ENCODE measurements around the gene EMC1.
"Not testable (repeated sequence)": the region's sequence is repeated elsewhere in the genome, so short reads cannot be mapped to it uniquely, and the experiment has no call there.

Gene EMC1

DNA sequence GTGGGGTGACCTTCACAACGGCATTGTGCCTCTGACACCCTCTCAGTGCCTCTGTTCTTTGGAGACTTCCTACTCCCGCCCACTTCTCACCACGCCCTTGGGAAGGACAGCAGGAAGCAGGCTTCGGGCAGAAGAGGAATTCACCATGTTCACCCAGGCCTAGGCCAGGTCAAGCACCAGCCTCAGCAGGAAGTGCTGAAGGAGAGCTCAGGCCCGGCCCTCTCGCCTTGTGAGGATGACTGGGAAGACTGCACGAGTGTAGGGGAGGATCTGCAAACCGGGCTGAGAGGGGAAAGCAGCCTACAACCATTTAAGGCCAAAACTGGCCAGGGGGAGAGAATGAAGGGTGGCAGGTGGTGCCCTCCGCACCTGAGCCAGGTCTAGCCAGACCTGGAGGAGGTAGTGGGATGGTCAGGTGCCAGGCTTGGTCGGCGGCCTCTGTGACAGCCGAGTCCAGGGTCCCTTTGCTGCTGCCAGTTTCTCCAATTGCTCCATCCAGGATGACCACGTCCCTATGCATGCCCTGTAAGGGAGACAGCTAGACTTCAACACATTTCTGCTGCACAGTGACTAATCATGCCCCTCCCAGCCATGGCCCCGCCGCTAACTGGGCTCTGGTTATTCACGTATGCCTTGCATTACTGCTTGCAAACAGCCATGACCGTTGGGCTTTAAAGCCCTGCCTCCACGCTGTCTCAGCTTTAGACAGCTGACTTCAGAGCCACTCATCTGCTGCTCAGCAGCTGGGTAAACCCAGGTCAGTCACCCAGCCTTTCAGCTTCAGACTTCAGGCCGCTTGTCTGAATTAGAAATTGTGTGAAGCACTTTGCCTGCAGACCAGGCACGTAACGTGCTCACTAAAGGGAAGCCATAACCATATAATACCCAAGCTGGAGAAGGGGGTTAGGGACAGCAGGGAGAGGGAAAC is 9.2 kb upstream of the EMC1 start:
- no peak for DNase-seq (ENCODE audit: low spot score)

DNA sequence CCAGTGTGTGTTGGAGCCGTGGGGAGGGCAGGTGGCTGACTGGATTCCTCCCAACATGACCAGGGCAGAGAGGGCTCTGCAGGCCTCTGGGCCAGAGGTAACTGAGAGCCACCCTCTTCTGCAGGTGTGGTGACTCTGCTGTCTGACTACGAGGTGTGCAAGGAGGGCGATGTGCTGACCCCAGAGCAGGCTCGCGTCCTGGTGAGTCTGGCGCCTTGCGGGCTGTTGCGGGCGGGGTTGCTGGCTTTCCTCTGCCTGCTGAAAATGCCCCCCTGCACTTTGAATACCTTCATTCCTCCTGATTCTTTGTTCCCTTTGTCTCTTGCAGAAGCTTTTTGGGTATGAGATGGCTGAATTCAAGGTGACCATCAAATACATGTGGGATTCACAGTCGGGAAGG is 7.0 kb upstream of the EMC1 start:
- DNase-seq (ENCODE audit: low spot score): no peak

DNA sequence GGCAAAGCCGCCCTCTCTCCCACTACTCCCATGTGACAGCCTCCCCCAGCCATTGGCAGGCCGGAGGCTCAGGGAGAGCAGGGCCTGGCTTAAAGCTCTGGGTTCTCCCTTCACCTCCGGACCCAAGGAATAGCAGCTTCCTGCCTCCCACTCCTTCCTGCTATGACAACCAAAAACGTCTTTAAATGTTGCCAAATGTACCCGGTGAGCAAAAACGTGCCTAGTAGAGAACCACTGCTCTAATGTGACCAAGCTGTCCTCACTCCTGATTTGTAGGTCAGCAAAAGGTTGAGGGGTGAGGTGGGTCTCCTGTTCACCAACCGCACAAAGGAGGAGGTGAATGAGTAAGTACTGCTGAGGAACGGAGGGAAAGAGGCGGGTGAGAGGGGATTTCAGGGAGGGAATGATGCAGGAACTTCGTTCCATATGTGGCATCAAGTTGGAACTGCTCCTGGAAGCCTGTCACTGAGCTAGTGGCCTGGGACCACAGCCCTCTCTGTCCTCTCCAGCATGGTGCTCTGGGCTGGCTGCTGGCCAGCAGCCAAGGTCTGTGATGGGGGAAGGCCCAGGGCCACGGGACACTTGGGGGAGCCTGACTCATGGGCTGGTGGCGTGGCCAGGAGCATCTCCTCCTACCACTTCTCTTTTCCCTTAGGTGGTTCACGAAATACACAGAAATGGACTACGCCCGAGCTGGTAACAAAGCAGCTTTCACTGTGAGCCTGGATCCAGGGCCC is 6.0 kb upstream of the EMC1 start:
- DNase-seq (ENCODE audit: low spot score): no peak

DNA sequence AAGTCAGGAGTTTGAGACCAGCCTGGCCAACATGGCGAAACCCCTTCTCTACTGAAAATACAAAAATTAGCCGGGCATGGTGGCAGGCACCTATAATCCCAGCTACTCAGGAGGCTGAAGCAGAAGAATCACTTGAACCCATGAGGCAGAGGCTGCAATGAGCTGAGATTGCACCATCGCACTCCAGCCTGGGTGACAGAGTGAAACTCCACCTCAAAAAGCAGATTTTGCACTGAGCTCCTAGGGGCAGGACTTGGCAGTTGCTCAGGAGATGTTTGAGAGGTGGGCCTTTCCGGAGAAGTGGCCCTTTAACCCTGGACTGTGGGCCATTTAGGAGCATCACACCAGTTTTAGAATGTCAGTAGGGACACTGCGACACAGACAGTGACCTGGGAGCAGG is 5.0 kb upstream of the EMC1 start:
- DNase-seq (ENCODE audit: low spot score): not testable (repeated sequence)

DNA sequence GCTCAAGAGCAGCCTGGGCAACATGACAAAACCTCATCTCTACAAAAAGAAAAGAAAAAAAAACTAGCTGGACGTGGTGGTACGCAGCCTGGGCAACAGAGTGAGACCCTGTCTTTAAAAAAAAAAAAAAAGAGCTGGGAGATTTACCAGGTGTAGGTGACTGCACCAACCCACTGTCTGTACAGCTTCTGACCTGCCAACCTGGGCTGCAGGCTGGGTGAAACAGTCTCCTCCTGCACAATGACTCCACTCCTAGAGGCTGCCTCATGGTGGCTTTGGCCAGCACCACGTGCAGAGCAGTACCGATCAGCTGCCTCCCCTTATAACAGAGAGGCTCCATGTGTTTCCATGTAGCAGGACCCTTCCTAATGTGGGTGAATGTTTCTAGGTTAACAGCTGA is 4.0 kb upstream of the EMC1 start:
- DNase-seq (ENCODE audit: low spot score): no peak

DNA sequence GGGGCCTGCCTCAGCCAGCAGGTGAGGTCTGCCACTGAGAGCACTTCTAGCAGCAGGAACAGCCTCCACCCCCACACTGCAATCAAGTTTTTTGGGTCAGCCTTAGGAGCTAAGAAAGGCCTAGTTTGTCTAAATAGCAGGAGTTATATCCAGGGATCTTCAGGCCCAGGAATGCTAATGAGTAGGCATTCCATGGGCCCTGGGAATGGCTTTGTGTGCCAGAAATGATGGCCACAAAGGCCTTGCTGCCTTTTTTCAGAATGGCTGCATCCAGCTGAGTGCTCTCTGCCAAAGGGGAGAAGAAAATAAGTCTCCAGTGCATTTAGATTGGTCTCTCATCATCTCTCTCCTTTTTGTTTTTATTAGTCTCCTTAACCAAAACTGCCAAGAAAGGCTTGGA is 3.1 kb upstream of the EMC1 start:
- DNase-seq (ENCODE audit: low spot score): no peak

DNA sequence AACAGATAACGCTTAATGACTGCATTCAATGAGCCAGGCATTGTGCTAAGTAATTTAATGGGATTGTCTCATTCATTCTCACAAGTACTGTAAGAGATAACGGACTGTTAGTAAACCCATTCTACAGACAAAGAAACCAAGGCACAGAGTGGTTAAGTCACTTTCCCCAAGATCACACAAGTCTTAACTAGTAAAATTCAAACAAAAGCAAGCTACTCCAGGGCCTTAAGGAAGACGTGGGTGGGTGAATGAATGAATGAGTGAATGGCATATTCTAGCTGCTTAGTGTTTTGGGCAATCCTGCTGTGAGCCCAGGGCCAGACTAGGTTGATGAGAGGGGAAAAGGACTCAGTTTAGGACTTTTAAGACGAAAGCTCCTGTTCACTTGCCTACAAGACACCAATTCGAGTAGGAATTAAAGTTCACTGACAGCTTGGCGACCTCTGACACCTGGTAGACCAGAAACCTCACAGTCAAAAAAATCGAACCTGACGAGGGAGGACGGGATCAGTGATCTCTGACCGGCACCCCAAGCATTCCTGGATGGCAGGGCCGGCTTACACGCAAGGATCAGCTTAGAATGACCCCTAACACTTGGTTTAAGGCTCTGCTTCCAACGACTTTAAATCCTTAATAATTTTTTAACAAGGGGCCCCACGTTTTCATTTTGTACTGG is 557 bp downstream of the EMC1 start:
- no peak for DNase-seq (ENCODE audit: low spot score)

DNA sequence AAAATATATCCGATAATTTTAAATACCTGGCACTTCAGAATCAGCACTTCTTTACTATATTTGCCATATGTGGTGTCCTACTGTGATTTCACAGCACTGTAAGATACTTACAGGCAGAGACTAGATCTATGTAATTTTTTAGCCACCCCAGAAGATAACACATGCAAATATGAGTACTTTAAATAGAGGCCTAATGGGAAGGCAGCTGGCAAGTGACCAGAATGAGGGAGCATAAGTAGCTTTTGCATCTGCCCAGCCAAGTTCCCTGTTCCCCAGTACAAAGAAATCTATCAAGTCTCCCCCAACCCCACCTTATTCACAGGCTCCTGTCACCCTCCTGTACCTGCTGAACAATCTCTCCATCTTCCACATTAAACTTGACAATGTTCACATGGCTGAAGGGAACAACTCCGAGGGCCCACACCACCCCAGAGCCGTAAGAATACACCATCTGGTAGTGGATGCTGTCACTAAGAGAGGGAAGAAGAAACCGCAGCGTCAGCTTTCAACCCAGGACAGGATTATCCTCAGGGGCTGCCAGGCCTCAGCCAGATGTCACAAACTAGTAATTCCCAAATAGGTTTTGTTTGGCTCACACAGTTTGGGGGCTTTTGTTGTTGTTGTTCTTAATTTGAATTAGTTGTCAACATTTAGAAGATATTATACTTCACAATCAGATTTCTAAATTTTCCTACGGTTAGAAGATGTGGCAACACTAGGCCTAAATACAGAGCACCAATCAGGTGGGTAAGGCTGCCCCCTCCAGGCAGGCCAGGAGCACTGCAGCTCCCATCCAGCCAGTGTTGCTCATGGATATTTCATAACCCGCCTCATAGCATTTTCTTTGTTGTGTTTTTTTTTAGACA is 10.4 kb downstream of the EMC1 start:
- DNase-seq (ENCODE audit: low spot score): no peak

DNA sequence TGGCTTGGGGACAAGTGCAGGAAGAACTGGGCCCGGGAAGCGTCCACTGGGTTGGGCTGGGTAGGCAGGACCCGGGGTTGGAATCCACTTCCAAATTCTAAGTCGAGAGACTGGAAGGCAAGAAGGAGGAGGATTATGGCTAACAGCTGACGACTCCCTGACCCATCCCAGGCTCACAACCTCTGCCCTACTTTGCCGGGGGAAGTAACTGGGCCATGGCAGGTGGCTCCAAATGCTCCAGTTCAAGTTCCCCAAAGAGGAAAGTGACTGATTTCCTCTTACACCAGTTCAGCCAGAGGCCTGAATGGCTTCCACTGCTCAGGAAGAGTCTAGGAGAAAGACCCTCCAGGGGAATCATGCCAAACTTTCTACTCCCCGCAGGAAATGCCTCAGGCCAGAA is 11.4 kb downstream of the EMC1 start:
- DNase-seq (ENCODE audit: low spot score): no peak

DNA sequence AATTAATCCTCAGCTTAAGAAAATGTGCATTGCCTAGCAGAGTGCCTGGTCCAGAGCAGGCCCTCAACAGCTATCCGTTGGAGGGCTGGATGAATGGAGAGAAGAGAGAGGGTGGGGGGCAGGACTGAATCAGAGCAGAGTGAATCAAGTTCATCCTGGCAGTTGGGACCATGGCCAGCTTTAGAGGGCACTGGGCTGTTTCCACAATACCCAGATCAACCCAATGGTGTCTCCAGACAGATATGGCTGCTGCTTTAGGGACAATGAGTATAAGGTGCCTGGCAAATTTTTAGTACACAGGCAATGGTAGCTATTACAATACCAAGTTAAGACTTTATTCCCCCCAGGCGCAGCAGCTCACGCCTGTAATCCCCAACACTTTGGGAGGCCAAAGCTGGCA is 17.1 kb downstream of the EMC1 start:
- DNase-seq (ENCODE audit: low spot score): no peak

DNA sequence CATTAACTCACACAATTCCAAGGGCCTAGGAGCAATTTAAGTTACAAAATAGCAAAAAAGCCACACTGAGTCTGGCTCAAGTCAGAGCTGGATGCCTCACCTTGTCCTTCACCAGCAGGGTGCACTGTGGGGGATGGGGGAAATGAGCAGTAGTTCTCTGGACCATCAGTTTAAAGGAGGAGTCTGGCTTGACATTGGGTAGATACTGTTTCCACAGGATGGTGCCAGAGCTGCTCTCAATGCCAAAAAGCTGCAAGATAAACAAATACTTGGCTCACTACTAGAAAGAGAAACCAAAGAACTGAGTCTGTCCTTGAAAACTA is 18.8 kb downstream of the EMC1 start:
- DNase-seq (ENCODE audit: low spot score): no peak

DNA sequence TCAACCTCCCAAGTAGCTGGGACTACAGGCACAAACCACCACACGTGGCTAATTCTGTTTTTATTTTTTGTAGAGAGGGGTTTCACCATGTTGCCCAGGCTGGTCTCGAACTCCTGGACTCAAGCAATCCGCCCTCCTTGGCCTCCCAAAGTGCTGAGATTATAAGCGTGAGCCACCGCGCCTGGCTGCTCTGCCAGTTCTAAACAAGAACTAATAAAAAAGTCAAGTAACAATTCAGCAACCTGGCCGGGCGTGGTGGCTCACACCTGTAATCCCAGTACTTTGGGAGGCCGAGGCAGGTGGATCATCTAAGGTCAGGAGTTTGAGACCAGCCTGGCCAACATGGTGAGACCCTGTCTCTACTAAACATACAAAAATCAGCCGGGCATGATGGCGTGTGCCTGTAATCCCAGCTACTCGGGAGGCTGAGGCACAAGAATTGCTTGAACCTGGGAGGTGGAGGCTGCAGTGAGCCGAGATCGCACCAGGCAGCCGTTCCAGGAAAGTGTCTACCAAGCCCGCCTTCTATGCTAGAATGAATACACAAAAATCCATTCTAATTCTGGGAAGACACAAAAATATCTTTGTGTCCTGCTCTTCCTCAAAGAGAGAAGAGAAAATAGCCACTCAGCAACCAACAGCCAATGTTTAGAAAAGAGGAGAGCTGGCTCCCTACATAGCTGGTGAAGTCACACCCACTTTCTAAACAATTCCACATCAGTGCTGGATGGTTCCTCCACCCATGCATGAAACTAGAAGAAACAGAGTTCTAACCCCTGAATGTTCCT is 19.4 kb downstream of the EMC1 start:
- not testable (repeated sequence) for DNase-seq (ENCODE audit: low spot score)

DNA sequence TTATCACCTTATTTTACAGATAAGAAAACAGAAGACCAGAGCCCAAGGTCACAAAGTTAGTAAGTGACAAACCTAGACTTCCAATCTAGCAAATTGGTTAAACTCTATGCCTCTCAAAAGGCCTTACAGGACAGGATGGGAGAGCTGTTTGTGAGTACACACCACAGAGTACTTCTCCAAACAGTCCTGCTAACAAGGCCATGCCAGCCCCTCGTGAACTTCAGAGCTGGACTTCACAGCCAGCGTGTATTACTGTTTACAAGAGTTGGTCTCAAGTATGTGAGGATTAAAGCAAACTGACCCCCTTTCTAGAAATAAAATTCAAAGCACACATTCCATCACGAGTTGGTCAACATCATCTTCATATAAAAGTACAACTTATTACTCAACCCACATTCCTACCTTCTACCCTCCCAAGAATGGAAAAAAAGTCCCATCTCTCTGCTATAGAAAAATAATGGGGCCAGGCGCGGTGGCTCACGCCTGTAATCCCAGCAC is 21.4 kb downstream of the EMC1 start:
- no peak for DNase-seq (ENCODE audit: low spot score)

DNA sequence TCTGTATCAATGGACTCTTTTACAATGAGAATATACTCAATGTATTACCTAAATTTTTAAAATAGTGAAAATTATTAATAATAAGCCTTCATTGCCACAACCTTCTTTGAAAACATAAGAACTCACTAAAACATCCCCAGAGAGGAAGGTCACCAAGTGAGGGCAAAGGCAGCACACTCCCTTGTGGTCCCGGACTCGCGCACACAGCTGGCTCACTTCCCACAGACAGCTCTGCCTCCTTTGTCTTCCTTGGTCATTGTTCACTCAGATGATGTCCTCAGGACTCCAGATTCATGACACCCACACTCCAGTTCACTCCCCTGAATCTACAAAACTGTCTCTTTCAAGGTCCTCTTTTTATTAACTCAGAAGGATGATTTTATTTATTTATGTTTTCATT is 22.1 kb downstream of the EMC1 start:
- DNase-seq (ENCODE audit: low spot score): no peak

DNA sequence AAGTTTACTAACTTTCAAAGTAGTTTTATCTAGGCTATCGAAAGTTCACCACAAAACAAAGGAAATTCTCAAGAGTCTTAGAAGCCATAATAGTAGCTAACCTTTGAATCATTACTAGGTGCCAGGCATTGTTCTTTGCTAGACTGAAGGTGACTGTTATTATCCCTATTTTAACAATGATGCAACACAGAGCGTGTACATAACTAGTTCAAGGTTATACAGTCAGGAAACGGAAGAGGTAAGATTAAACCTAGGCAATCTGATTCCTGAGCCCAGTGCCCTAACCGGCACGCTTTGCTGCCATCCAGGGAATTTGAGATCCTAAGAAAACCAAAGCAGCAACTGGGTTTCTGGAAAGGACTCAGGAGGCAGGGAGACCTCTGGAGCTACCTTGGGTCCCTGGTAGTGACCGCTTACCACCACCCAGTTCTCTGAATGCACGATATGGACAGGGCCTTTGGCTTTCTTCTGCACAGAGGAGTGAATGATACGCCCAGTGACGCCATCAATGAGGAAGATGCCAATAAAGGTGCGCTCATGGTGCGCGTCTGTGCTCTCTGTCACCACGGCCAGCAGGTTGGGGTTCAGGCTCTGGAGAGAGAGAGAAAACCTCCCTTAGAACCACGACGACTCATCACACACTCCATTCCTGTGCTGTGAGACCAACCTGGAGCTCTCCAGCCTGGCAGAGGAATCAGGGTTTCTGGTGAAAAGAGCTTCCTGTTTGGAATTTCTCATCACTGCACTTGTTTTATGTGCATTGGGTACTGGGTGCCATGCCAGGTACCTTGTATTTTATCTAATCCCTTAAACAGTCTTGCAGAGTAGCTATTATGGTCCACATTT is 28.1 kb downstream of the EMC1 start:
- DNase-seq (ENCODE audit: low spot score): no peak

DNA sequence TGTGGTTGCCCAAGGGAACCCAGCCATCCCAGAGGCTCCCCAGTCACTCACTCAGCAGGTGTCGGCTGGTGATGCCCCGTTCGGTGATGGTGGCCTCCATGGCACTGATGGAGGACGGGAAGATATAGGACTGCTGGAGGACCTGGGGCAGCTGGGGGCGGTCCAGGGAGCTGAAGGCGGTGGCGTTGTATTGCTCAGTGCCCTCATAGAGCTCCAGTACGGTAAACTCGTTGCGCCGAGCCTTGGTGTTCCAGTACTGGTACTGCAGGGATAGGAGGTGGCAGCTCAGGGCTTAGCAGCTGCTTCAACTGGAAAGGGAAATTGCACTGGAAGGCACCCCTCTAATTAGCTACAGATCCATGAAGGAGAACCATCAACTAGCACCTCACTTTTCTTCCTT is 28.8 kb downstream of the EMC1 start:
- DNase-seq (ENCODE audit: low spot score): no peak

DNA sequence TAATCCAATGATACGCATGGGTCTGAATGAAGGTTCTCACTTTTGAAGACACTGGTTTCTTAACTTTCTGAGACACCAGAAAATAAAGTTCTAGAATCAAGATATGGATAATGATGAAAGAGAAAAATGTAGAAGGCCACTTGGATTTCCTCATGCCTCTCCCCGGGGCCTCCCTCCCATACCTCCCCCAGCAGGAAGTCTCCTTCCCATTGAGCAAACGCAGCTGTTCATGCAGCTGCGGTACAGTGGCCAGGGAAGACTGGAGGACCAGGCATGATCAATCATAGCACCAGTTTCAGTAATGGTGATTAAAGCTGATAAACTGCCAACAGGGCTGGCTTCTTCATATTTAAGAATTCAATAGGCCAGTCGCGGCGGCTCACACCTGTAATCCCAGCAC is 30.3 kb downstream of the EMC1 start:
- no peak for DNase-seq (ENCODE audit: low spot score)

DNA sequence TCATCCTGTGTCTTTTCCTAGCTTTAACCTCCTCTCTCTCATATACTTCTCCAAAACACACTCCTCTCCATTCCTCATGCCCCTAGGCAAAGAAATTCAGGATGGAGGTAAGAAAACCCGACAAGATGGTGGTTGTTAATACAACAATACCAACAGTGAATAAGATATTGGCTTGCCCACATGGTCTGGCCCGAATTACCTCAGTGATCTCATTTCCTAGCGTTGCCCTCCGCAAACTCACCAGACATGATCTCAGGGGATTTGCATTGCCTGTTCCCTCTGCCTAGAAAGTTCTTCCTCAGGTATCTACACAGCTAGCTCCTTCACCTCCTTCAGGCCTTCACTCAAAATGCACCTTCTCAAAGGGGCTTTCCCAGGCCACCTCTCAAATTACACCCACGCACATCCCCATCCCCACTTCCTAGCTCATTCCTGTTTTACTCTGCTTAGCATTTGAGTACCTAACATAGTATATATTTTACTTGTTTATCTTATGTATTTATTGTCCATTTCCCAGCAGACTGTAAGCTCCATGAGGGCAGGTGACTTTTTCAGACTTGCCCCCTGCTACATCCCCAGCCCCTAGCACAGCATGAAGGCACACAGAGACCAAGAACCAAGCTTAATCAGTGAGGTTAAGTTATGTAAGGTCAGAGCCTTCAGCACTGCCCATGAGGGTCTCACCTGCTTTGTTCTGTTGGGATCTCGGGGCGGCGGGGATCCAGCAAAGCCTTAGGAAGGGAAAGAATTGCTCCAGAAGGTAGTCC is 31.1 kb downstream of the EMC1 start:
- no peak for DNase-seq (ENCODE audit: low spot score)

DNA sequence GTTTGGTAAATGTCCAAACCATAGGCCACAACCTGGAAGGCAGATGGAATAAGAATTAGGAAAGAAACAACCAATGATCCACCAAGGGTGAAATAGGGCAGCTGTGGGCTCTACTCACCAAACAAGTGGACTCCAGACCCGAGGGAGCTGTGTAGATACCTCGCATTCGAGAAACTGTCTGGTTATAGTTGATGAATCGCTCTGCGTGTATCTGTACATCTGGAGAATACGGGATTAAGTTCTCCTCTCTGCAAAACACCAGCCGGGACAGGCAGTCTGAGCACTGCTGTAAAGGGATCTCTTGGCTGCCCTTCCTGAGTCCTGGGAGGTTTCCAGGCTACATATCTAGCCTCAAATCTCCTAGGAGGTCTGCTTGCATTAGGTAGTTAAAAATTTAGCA is 31.9 kb downstream of the EMC1 start:
- DNase-seq (ENCODE audit: low spot score): no peak

Measured in left forelimb (tissue), 1 donor.